Measurements from ENCODE around the gene GLRB. TPM values are rescaled to one million over a fixed set of nuclear protein-coding genes. Genes with fewer than 3 reads are reported as not detected.
"Not testable (repeated sequence)": the region's sequence is repeated elsewhere in the genome, so short reads cannot be mapped to it uniquely, and the experiment has no call there.

GLRB gene
- total RNA-seq, 1 donor: 27.1 TPM

DNA sequence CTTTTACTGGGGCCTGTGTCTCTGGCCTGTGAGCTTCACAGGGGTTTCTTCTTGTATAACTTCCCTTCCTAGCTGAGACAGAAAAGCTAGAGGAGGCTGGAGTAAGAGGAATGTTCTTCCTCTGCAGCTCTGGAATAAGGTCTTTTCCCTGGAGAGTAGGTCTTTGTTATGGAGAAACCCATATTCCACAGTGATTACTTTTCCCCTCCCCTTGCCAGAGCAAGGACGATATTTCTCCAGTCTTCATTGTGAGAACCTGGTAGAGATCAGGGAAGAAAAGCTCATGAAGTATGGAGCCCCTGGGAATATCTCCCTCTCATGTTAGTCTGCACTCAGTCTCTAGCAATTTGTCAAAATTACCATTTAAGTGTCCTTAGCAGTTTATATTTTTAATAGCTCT is 18.7 kb upstream of the GLRB start:
- H2AFZ ChIP-seq (ENCODE audit: low read length): peak overlapping the region; percentile 15
- H3K4me1 ChIP-seq (ENCODE audit: insufficient read depth, low read length): no peaks in the 10 kb centered on the region
- TF ChIP-seq CTCF (IDR thresholded peaks at IDR 0.05; ENCODE audit: extremely low read depth, low read depth, low read length): no peak
- no peaks in the 10 kb centered on the region for H3K79me2 ChIP-seq (ENCODE audit: insufficient read depth, low read length)
- DNase-seq (ENCODE audit: insufficient read length, low spot score, missing footprints): no peak
- no peaks in the 10 kb centered on the region for H4K20me1 ChIP-seq (ENCODE audit: insufficient read depth, low read length)
- H3K36me3 ChIP-seq (ENCODE audit: insufficient read depth, low read length): no peaks in the 10 kb centered on the region
- H3K9me3 ChIP-seq (ENCODE audit: low read depth, low read length): no peaks in the 10 kb centered on the region
- no peaks in the 10 kb centered on the region for H3K27me3 ChIP-seq (ENCODE audit: insufficient read depth, low read length)
- no peak overlapping the region for H3K4me3 ChIP-seq (ENCODE audit: insufficient read depth, low read length)
- H3K4me2 ChIP-seq (ENCODE audit: insufficient read depth, low read length): no peak overlapping the region
- H3K27ac ChIP-seq (ENCODE audit: low read depth, low read length): no peak overlapping the region

DNA sequence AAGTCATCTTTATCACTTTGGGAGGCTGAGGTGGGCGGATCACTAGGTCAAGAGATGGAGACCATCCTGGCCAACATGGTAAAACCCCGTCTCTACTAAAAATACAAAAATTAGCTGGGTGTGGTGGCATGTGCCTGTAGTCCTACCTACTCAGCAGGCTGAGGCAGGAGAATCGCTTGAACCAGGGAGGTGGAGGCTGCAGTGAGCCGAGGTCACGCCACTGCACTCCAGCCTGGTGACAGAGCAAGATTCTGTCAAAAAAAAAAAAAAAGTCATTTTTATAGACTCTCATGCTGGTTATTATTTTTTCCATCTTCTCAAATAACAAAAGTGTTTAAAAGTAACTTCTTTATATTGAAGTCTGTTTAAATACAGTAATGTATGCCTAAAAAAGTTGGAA is 17.1 kb upstream of the GLRB start:
- H3K79me2 ChIP-seq (ENCODE audit: insufficient read depth, low read length); H3K4me1 ChIP-seq (ENCODE audit: insufficient read depth, low read length); H3K9me3 ChIP-seq (ENCODE audit: low read depth, low read length); H3K27me3 ChIP-seq (ENCODE audit: insufficient read depth, low read length); H2AFZ ChIP-seq (ENCODE audit: low read length); DNase-seq (ENCODE audit: insufficient read length, low spot score, missing footprints); H3K4me3 ChIP-seq (ENCODE audit: insufficient read depth, low read length); H4K20me1 ChIP-seq (ENCODE audit: insufficient read depth, low read length); H3K27ac ChIP-seq (ENCODE audit: low read depth, low read length); H3K4me2 ChIP-seq (ENCODE audit: insufficient read depth, low read length); H3K36me3 ChIP-seq (ENCODE audit: insufficient read depth, low read length): not testable (repeated sequence)

GRCh38 chr4:157072002-157072401 is 3.9 kb upstream of the GLRB start:
- Histone ChIP-seq H3K9me3 (ENCODE audit: low read depth, low read length) (no peaks in the 10 kb centered on the region), H3K4me3 (ENCODE audit: insufficient read depth, low read length) (no peak overlapping the region), H3K4me2 (ENCODE audit: insufficient read depth, low read length) (no peak overlapping the region), H3K27me3 (ENCODE audit: insufficient read depth, low read length) (no peaks in the 10 kb centered on the region), H3K4me1 (ENCODE audit: insufficient read depth, low read length) (peaks cover 8% of the 10 kb centered on the region), H3K27ac (ENCODE audit: low read depth, low read length) (no peak overlapping the region), H4K20me1 (ENCODE audit: insufficient read depth, low read length) (no peaks in the 10 kb centered on the region), H2AFZ (ENCODE audit: low read length) (no peak overlapping the region), H3K79me2 (ENCODE audit: insufficient read depth, low read length) (peaks cover 3% of the 10 kb centered on the region), H3K36me3 (ENCODE audit: insufficient read depth, low read length) (no peaks in the 10 kb centered on the region)
- DNase-seq (ENCODE audit: insufficient read length, low spot score, missing footprints): no peak
- TF ChIP-seq CTCF (IDR thresholded peaks at IDR 0.05; ENCODE audit: extremely low read depth, low read depth, low read length): no peak

GRCh38 chr4:157075401-157075800 is 549 bp upstream of the GLRB start:
- peaks cover 8% of the 10 kb centered on the region for H3K4me1 ChIP-seq (ENCODE audit: insufficient read depth, low read length)
- peaks cover 3% of the 10 kb centered on the region for H3K79me2 ChIP-seq (ENCODE audit: insufficient read depth, low read length)
- TF ChIP-seq CTCF (IDR thresholded peaks at IDR 0.05; ENCODE audit: extremely low read depth, low read depth, low read length): no peak
- H3K9me3 ChIP-seq (ENCODE audit: low read depth, low read length): no peaks in the 10 kb centered on the region
- peak overlapping the region; percentile 94 for H3K4me2 ChIP-seq (ENCODE audit: insufficient read depth, low read length)
- H3K27me3 ChIP-seq (ENCODE audit: insufficient read depth, low read length): no peaks in the 10 kb centered on the region
- no peaks in the 10 kb centered on the region for H4K20me1 ChIP-seq (ENCODE audit: insufficient read depth, low read length)
- H2AFZ ChIP-seq (ENCODE audit: low read length): peak overlapping the region; percentile 97
- H3K36me3 ChIP-seq (ENCODE audit: insufficient read depth, low read length): no peaks in the 10 kb centered on the region
- no peak for DNase-seq (ENCODE audit: insufficient read length, low spot score, missing footprints)
- peak overlapping the region; percentile 86 for H3K4me3 ChIP-seq (ENCODE audit: insufficient read depth, low read length)
- peak overlapping the region; percentile 44 for H3K27ac ChIP-seq (ENCODE audit: low read depth, low read length)
